ENCODE results near the gene PRDM8. TPM values are rescaled to one million over a fixed set of nuclear protein-coding genes. Genes with fewer than 3 reads are reported as not detected.
A peak's percentile ranks its signal among the peaks of the same experiment; 100 is the strongest.

PRDM8 gene
- total RNA-seq, 4 donors from 2014 or later = 0.11 to 6.1 (median 1.2) TPM

DNA sequence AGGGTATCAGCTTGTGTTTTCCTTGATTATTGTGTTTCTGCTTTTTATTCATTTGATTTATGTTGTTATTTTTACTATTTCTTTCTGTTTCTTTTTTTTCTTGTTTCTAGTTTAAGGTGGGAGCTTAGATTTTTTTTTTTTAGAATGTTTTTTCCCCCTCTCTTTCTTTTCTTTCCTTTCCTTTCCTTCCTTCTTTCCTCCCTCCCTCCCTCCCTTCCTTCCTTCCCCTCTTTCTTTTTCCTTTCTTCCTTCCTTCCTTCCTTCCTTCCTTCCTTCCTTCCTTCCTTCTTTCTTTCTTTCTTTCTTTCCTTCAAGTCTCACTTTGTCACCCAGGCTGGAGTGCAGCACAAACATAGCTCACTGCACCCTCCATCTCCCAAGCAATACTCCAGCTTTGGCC is 31.4 kb upstream of the PRDM8 start:
- Histone ChIP-seq H3K36me3 (no peaks in the 10 kb centered on the region), H3K4me1 (no peaks in the 10 kb centered on the region), H3K9me3 (no peaks in the 10 kb centered on the region), H3K4me3 (no peak overlapping the region), H3K27ac (no peak overlapping the region), H3K27me3 (peaks cover 0 to 5% (median 0%) of the 10 kb centered on the region in 4 donors)
- TF ChIP-seq, protein P1, sequence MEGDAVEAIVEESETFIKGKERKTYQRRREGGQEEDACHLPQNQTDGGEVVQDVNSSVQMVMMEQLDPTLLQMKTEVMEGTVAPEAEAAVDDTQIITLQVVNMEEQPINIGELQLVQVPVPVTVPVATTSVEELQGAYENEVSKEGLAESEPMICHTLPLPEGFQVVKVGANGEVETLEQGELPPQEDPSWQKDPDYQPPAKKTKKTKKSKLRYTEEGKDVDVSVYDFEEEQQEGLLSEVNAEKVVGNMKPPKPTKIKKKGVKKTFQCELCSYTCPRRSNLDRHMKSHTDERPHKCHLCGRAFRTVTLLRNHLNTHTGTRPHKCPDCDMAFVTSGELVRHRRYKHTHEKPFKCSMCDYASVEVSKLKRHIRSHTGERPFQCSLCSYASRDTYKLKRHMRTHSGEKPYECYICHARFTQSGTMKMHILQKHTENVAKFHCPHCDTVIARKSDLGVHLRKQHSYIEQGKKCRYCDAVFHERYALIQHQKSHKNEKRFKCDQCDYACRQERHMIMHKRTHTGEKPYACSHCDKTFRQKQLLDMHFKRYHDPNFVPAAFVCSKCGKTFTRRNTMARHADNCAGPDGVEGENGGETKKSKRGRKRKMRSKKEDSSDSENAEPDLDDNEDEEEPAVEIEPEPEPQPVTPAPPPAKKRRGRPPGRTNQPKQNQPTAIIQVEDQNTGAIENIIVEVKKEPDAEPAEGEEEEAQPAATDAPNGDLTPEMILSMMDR (IDR thresholded peaks at IDR 0.05) = no peak
- TF ChIP-seq POLR2A (IDR thresholded peaks at IDR 0.05) = no peak
- DNase-seq = no peak
- intact Hi-C loops (cut with DNase I) = no loop called here

DNA sequence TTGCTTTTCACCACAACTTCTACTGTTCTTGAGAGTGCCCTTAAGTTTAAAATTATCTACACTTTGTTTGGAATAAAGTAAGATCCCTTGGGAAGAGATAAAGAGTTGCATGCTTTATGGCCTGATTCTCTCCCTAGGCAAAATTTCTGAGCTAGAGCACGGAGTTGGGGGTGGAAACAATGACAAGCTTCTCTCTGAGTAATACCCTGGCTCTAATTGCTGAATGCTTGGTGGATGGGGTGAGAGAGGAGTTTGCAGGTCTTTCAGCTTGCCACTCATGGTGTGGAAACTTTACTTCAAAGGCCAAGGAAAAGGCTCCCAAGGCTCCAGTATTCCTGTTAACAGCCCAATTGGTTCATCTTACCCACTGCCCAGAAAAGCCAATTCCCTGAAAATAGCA is 26.1 kb upstream of the PRDM8 start:
- Histone ChIP-seq H3K27ac (no peak overlapping the region), H3K9me3 (no peaks in the 10 kb centered on the region), H3K4me3 (no peak overlapping the region), H3K27me3 (peaks cover 0 to 11% (median 0%) of the 10 kb centered on the region in 4 donors), H3K36me3 (no peaks in the 10 kb centered on the region), H3K4me1 (no peaks in the 10 kb centered on the region)
- no peak for DNase-seq
- TF ChIP-seq POLR2A (IDR thresholded peaks at IDR 0.05) = no peak
- TF ChIP-seq, protein P1 (IDR thresholded peaks at IDR 0.05) = no peak
- 25 to 58% methylated on average over 1 of the region's 1 CpG for WGBS, 2 donors
- intact Hi-C loops (cut with DNase I) = no loop called here

DNA sequence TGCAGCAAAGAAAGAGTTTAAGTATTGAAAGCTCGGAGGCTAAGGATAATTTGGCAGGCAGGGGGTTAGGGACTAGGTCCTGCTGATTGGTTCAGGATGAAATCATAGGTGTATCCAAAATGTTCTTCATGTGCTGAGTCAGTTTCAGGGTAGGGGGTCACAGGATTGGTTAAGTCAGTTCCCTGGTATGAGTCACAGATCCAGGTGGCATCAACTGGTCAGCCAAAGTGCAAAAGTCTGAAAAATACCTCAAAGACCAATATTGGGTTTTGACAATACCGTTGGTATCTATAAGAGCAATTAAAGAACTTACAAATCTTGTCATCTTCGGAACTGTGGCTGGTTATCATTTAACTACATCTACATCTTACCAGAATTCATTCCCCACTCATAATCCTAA is 25.6 kb upstream of the PRDM8 start:
- Histone ChIP-seq H3K27ac (no peak overlapping the region), H3K4me1 (no peaks in the 10 kb centered on the region), H3K9me3 (no peaks in the 10 kb centered on the region), H3K4me3 (no peak overlapping the region), H3K27me3 (peaks cover 0 to 11% (median 0%) of the 10 kb centered on the region in 4 donors), H3K36me3 (no peaks in the 10 kb centered on the region)
- no peak for DNase-seq
- intact Hi-C loops (cut with DNase I) = no loop called here
- WGBS, 2 donors = 74 to 86% methylated on average over 3 of the region's 3 CpGs
- TF ChIP-seq, protein P1 (IDR thresholded peaks at IDR 0.05) = no peak
- no peak for TF ChIP-seq POLR2A (IDR thresholded peaks at IDR 0.05)

DNA sequence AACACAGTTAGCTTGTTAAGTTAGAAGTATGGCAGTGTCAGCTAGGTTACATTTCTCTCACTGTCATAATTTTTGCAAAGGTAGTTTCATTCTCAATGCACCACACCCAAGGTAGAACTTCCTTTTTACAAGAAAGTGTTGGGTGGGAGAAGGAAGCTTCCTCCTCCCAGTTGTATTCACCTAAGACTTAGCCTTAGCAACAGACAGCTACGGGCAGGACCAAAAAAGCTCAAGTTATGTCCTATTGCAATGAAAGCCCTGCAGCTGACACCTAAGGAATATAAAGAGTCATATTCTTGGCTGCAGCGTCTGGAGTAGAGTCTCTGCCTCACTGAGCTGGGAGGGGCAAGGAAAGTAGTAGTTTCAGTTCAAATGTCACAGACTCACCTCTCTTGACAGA is 25.1 kb upstream of the PRDM8 start:
- H3K27me3 ChIP-seq = peaks cover 0 to 11% (median 0%) of the 10 kb centered on the region in 4 donors
- H3K4me3 ChIP-seq = no peak overlapping the region
- intact Hi-C loops (cut with DNase I) = no loop called here
- H3K27ac ChIP-seq = no peak overlapping the region
- no peaks in the 10 kb centered on the region for H3K9me3 ChIP-seq
- DNase-seq = no peak
- H3K4me1 ChIP-seq = no peaks in the 10 kb centered on the region
- TF ChIP-seq POLR2A (IDR thresholded peaks at IDR 0.05) = no peak
- TF ChIP-seq, protein P1 (IDR thresholded peaks at IDR 0.05) = no peak
- 43 to 50% methylated on average over 2 of the region's 2 CpGs for WGBS, 2 donors
- H3K36me3 ChIP-seq = no peaks in the 10 kb centered on the region

DNA sequence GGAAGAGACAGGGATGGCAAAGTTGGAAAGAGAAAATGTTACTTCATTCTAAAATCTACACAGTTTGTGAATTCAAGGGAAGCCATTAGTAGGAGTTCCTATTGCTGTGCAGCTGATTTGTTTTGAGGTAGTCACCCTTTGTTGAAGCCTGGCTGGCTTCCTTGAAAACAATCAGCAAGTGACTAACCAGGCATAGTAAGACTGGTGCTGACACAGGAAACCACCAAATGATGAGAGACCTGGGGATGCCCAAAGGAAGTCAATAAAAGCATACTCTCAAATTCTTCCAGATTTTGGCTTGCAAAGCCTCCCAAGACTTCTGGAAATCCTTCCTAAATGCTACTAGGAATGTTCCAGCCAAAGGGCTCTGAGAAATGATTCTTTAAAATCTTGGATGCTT is 23.9 kb upstream of the PRDM8 start:
- H3K4me1 ChIP-seq = no peaks in the 10 kb centered on the region
- H3K27ac ChIP-seq = peak overlapping the region in 1 of 4 donors; percentile 3
- TF ChIP-seq, protein P1 (IDR thresholded peaks at IDR 0.05) = no peak
- TF ChIP-seq POLR2A (IDR thresholded peaks at IDR 0.05) = peak in 1 of 4 donors; percentile 18
- no peak overlapping the region for H3K4me3 ChIP-seq
- H3K36me3 ChIP-seq = no peaks in the 10 kb centered on the region
- H3K9me3 ChIP-seq = no peaks in the 10 kb centered on the region
- H3K27me3 ChIP-seq = peaks cover 0 to 11% (median 0%) of the 10 kb centered on the region in 4 donors
- no peak for DNase-seq
- intact Hi-C loops (cut with DNase I) = no loop called here

Data from esophagus squamous epithelium (tissue), 5 donors.